Psoas muscle (tissue), 8 donors: Measurements from ENCODE around the gene NKX3-2. TPM values are rescaled to one million over a fixed set of nuclear protein-coding genes. Genes with fewer than 3 reads are reported as not detected.

ENCODE experiments used
- ATAC-seq, 4 donors: fragments of 200-7000 bp; cut with Tn5 transposase; one replicate each; pipeline ENCODE4 v1.9.1; 2020; ENCODE audit warnings: moderate library complexity in 3 of 4, mild to moderate bottlenecking in 2 of 4
- DNase-seq, 2 donors: peaks; one replicate each; pipeline ENCODE4 v3.0.0-alpha.2; 2020
- H3K27ac ChIP-seq: fragments of 200-600 bp; one replicate; pipeline ENCODE4 v1.8.0; 2022
- H3K27me3 ChIP-seq, 3 donors: fragments of 200-600 bp in 1 of 3; one replicate each; pipeline versions ENCODE4 v1.6.1 to v1.8.0; 2013 to 2022; ENCODE audit warnings: low read length in 2 of 3, mild to moderate bottlenecking in 2 of 3, moderate library complexity in 1 of 3; ENCODE audit not compliant: insufficient read depth in 3 of 3
- H3K36me3 ChIP-seq, 2 donors: fragments of 200-600 bp in 1 of 2; one replicate each; pipeline versions ENCODE4 v1.6.1 to v1.8.0; 2013 to 2022; ENCODE audit warnings: low read depth in 1 of 2, mild to moderate bottlenecking in 1 of 2, moderate library complexity in 1 of 2; ENCODE audit not compliant: insufficient read depth in 1 of 2
- H3K4me1 ChIP-seq: fragments of 200-600 bp; one replicate; pipeline ENCODE4 v1.8.0; 2022
- H3K4me3 ChIP-seq: fragments of 200-600 bp; one replicate; pipeline ENCODE4 v1.8.0; 2022; ENCODE audit warnings: mild to moderate bottlenecking
- H3K9me3 ChIP-seq: fragments of 200-600 bp; one replicate; pipeline ENCODE4 v1.8.0; 2022
- CTCF ChIP-seq: fragments of 200-600 bp; IDR thresholded peaks from one replicate; pipeline ENCODE4 v1.8.0; 2022; ENCODE audit warnings: antibody characterized with exemption
- WGBS, 3 donors: extraction: QIAGEN DNeasy Blood & Tissue Kit; methylation state at CpG; one replicate each; pipeline versions ENCODE4 v1.1.6 to v1.1.7; 2013; 5-methylcytosine and 5-hydroxymethylcytosine counted together
- intact Hi-C, 2 donors: fragments of 100-400 bp; cut with DNase I; formaldehyde crosslinking; loops; one replicate each; pipeline versions ENCODE4 v1.11.0 to v1.14.2; 2022
- polyA plus RNA-seq, 3 donors: library from polyadenylated mRNA; stranded (reverse); fragments of 200-250 nt; gene quantifications; one replicate each; pipeline ENCODE4 v1.2.3, GENCODE V29; 2013
- total RNA-seq, 4 donors: library from RNA; stranded (reverse); fragmentation: NEBNext Ultra II Directional in 2 of 4; extraction: Animal tissue kit (Norgen Biotek cat#: 25700) in 2 of 4; gene quantifications; one replicate each; pipeline versions ENCODE4 v1.2.1 to v1.2.4, GENCODE V29; 2021 to 2023
- donor health status: healthy with polysubstance abuse.
- donor health status: DM: no; HTN: no; CAD: no; lungs with moderate emphysema.
- donor health status: Bipolar disorder and iron deficiency.
- donor health status: healthy.
- donor health status: DM: yes; HTN: yes; CAD: no.
- donor health status: DM: no; HTN: no; CAD: no.
- donor health status: DM: no; HTN: no; CAD: no.
- donor health status: DM: yes; HTN: yes; CAD: no.

Gene NKX3-2
- total and polyA plus RNA-seq, 7 donors = 0.01 to 0.08 TPM; not detected in 5

- H3K27me3 ChIP-seq = peaks cover 0 to 14% (median 0%) of the 10 kb centered on the region in 3 donors
- DNase-seq = no peak
- ATAC-seq = no peak
- no peaks in the 10 kb centered on the region for H3K4me1 ChIP-seq
- no peaks in the 10 kb centered on the region for H3K36me3 ChIP-seq
- 68 to 100% (median 80%) methylated on average over 1 of the region's 1 CpG for WGBS, 3 donors
- no peak overlapping the region for H3K4me3 ChIP-seq
- TF ChIP-seq CTCF = no peak
- intact Hi-C loops = no loop called here
- H3K9me3 ChIP-seq = no peaks in the 10 kb centered on the region
- H3K27ac ChIP-seq = no peak overlapping the region
These were observed 34.9 kb downstream of the NKX3-2 start for GRCh38 chr4:13509442-13509841.

GRCh38 chr4:13504374-13504773 lies 39.9 kb downstream of the NKX3-2 start:
- Histone ChIP-seq H3K36me3 (no peaks in the 10 kb centered on the region), H3K4me1 (no peaks in the 10 kb centered on the region), H3K9me3 (no peaks in the 10 kb centered on the region), H3K27ac (no peak overlapping the region), H3K27me3 (peaks cover 0 to 7% (median 6%) of the 10 kb centered on the region in 3 donors), H3K4me3 (no peak overlapping the region)
- TF ChIP-seq CTCF = no peak
- intact Hi-C loops = no loop called here
- DNase-seq (no peak), ATAC-seq (no peak)
- 92 to 94% (median 93%) methylated on average over 5 of the region's 5 CpGs for WGBS, 3 donors

GRCh38 chr4:13498469-13498868 lies 45.8 kb downstream of the NKX3-2 start:
- intact Hi-C loops = no loop called here
- no peaks in the 10 kb centered on the region for H3K36me3 ChIP-seq
- no peaks in the 10 kb centered on the region for H3K4me1 ChIP-seq
- H3K27me3 ChIP-seq = peaks cover 0 to 13% (median 7%) of the 10 kb centered on the region in 3 donors
- ATAC-seq = no peak
- 91 to 93% (median 93%) methylated on average over 1 of the region's 1 CpG for WGBS, 3 donors
- H3K27ac ChIP-seq = no peak overlapping the region
- TF ChIP-seq CTCF = no peak
- no peak overlapping the region for H3K4me3 ChIP-seq
- DNase-seq = no peak
- no peaks in the 10 kb centered on the region for H3K9me3 ChIP-seq

- no peaks in the 10 kb centered on the region for H3K4me1 ChIP-seq
- H3K4me3 ChIP-seq = no peak overlapping the region
- DNase-seq (no peak), ATAC-seq (no peak)
- no peak overlapping the region for H3K27ac ChIP-seq
- peaks cover 0 to 15% (median 7%) of the 10 kb centered on the region in 3 donors for H3K27me3 ChIP-seq
- H3K36me3 ChIP-seq = no peaks in the 10 kb centered on the region
- TF ChIP-seq CTCF = no peak
- H3K9me3 ChIP-seq = no peaks in the 10 kb centered on the region
- WGBS, 3 donors = 45 to 62% (median 52%) methylated on average over 2 of the region's 2 CpGs
- intact Hi-C loops = no loop called here
These were observed 47.7 kb downstream of the NKX3-2 start for GRCh38 chr4:13496605-13497004.

- intact Hi-C loops = no loop called here
- H3K27me3 ChIP-seq = peaks cover 0 to 21% (median 3%) of the 10 kb centered on the region in 3 donors
- 90 to 100% (median 91%) methylated on average over 1 of the region's 1 CpG for WGBS, 3 donors
- ATAC-seq (no peak), DNase-seq (no peak)
- no peak for TF ChIP-seq CTCF
- no peak overlapping the region for H3K27ac ChIP-seq
- no peaks in the 10 kb centered on the region for H3K4me1 ChIP-seq
- H3K36me3 ChIP-seq = no peaks in the 10 kb centered on the region
- H3K4me3 ChIP-seq = no peak overlapping the region
- no peaks in the 10 kb centered on the region for H3K9me3 ChIP-seq
These were observed 48.6 kb downstream of the NKX3-2 start for GRCh38 chr4:13495753-13496152.
